HAP-1 (cell line): ENCODE data around the gene DAGLB.
"Not testable (repeated sequence)": the region's sequence is repeated elsewhere in the genome, so short reads cannot be mapped to it uniquely, and the experiment has no call there.

Experiments used
- DNase-seq, 2 experiments: peaks; one replicate each; pipeline ENCODE4 v3.0.0-alpha.2; 2016 to 2020; ENCODE audit warnings: low spot score in 2 of 2
- H3K27me3 ChIP-seq: fragments of 250-450 bp; sonication (Bioruptor Pico); 2 replicates; pipeline ENCODE4 v1.5.1; 2020; ENCODE audit warnings: low read depth, mild to moderate bottlenecking, moderate library complexity
- H3K36me3 ChIP-seq: fragments of 250-450 bp; sonication (Bioruptor Pico); replicated peaks from 2 replicates; pipeline ENCODE4 v1.5.1; 2020; ENCODE audit warnings: mild to moderate bottlenecking
- H3K4me1 ChIP-seq: fragments of 250-450 bp; sonication (Bioruptor Pico); 2 replicates; pipeline ENCODE4 v1.5.1; 2020; ENCODE audit warnings: mild to moderate bottlenecking
- H3K4me3 ChIP-seq: fragments of 250-450 bp; sonication (Bioruptor Pico); 2 replicates; pipeline ENCODE4 v1.5.1; 2020; ENCODE audit warnings: mild to moderate bottlenecking, moderate library complexity
- H3K9me3 ChIP-seq: fragments of 250-450 bp; sonication (Bioruptor Pico); 2 replicates; pipeline ENCODE4 v1.5.1; 2020; ENCODE audit warnings: mild to moderate bottlenecking, moderate library complexity
- in situ Hi-C: fragments of 300-500 bp; cut with MboI; formaldehyde crosslinking; loops from 3 replicates; pipeline ENCODE4 v1.14.3; 2020; ENCODE audit warnings: low sequenced_read_pairs, inconsistent platforms, mixed read lengths

Gene DAGLB

GRCh38 chr7:6409944-6410693 lies 37.6 kb downstream of the DAGLB start:
- Histone ChIP-seq H3K9me3 (no peaks in the 10 kb centered on the region), H3K36me3 (peaks cover 74% of the 10 kb centered on the region), H3K4me3 (no peak overlapping the region), H3K4me1 (no peaks in the 10 kb centered on the region), H3K27me3 (no peaks in the 10 kb centered on the region)
- DNase-seq: no peak
- in situ Hi-C loops: no loop called here

- Histone ChIP-seq H3K4me1 (no peaks in the 10 kb centered on the region), H3K36me3 (peaks cover 74% of the 10 kb centered on the region), H3K27me3 (no peaks in the 10 kb centered on the region), H3K9me3 (no peaks in the 10 kb centered on the region), H3K4me3 (no peak overlapping the region)
- DNase-seq: no peak
- in situ Hi-C loops: no loop called here
Observed at GRCh38 chr7:6409091-6409490, 38.7 kb downstream of the DAGLB start.

- Histone ChIP-seq H3K9me3 (no peaks in the 10 kb centered on the region), H3K4me1 (no peaks in the 10 kb centered on the region), H3K4me3 (no peak overlapping the region), H3K27me3 (no peaks in the 10 kb centered on the region), H3K36me3 (peaks cover 73% of the 10 kb centered on the region)
- DNase-seq: no peak
- in situ Hi-C loops: no loop called here
Observed at GRCh38 chr7:6407434-6407833, 40.3 kb downstream of the DAGLB start.

GRCh38 chr7:6406121-6406520 lies 41.6 kb downstream of the DAGLB start:
- H3K9me3 ChIP-seq: no peaks in the 10 kb centered on the region
- H3K27me3 ChIP-seq: no peaks in the 10 kb centered on the region
- H3K4me3 ChIP-seq: no peak overlapping the region
- peaks cover 76% of the 10 kb centered on the region for H3K36me3 ChIP-seq
- H3K4me1 ChIP-seq: no peaks in the 10 kb centered on the region
- in situ Hi-C loops: no loop called here
- DNase-seq: no peak

- Histone ChIP-seq H3K36me3 (peaks cover 69% of the 10 kb centered on the region), H3K9me3 (no peaks in the 10 kb centered on the region), H3K4me3 (no peak overlapping the region), H3K27me3 (no peaks in the 10 kb centered on the region), H3K4me1 (no peaks in the 10 kb centered on the region)
- in situ Hi-C loops: no loop called here
- no peak for DNase-seq
Observed at GRCh38 chr7:6403907-6404306, 43.8 kb downstream of the DAGLB start.

GRCh38 chr7:6402741-6403140 lies 45.0 kb downstream of the DAGLB start:
- no peaks in the 10 kb centered on the region for H3K27me3 ChIP-seq
- H3K4me1 ChIP-seq: no peaks in the 10 kb centered on the region
- no peak overlapping the region for H3K4me3 ChIP-seq
- H3K9me3 ChIP-seq: no peaks in the 10 kb centered on the region
- DNase-seq: no peak
- peaks cover 62% of the 10 kb centered on the region for H3K36me3 ChIP-seq
- in situ Hi-C loops: no loop called here

- H3K27me3 ChIP-seq: no peaks in the 10 kb centered on the region
- in situ Hi-C loops: no loop called here
- H3K36me3 ChIP-seq: peaks cover 57% of the 10 kb centered on the region
Observed at GRCh38 chr7:6402041-6402440, 45.7 kb downstream of the DAGLB start.

GRCh38 chr7:6401536-6401935 lies 46.2 kb downstream of the DAGLB start:
- Histone ChIP-seq H3K27me3 (no peaks in the 10 kb centered on the region), H3K36me3 (peaks cover 55% of the 10 kb centered on the region), H3K4me3 (no peak overlapping the region), H3K4me1 (no peaks in the 10 kb centered on the region), H3K9me3 (no peaks in the 10 kb centered on the region)
- DNase-seq: no peak
- in situ Hi-C loops: no loop called here

More at GRCh38 chr7:6402041-6402440, 45.7 kb downstream of the DAGLB start:
- Histone ChIP-seq H3K4me1 (no peaks in the 10 kb centered on the region), H3K4me3 (no peak overlapping the region), H3K9me3 (no peaks in the 10 kb centered on the region)
- DNase-seq: no peak

GRCh38 chr7:6400243-6401105 lies 47.3 kb downstream of the DAGLB start:
- DNase-seq, in situ Hi-C loops, H3K4me3 ChIP-seq, H3K4me1 ChIP-seq, H3K9me3 ChIP-seq, H3K27me3 ChIP-seq: not testable (repeated sequence)
- peaks cover 49% of the 10 kb centered on the region for H3K36me3 ChIP-seq

GRCh38 chr7:6399351-6399750 lies 48.4 kb downstream of the DAGLB start:
- peaks cover 47% of the 10 kb centered on the region for H3K36me3 ChIP-seq
- no peak overlapping the region for H3K4me3 ChIP-seq
- no peaks in the 10 kb centered on the region for H3K27me3 ChIP-seq
- DNase-seq: no peak
- no peaks in the 10 kb centered on the region for H3K4me1 ChIP-seq
- in situ Hi-C loops: no loop called here
- no peaks in the 10 kb centered on the region for H3K9me3 ChIP-seq

GRCh38 chr7:6398943-6399342 lies 48.8 kb downstream of the DAGLB start:
- in situ Hi-C loops: no loop called here
- peaks cover 47% of the 10 kb centered on the region for H3K36me3 ChIP-seq
- no peaks in the 10 kb centered on the region for H3K4me1 ChIP-seq
- no peaks in the 10 kb centered on the region for H3K9me3 ChIP-seq
- no peaks in the 10 kb centered on the region for H3K27me3 ChIP-seq
- no peak overlapping the region for H3K4me3 ChIP-seq
- peak in 1 of 2 experiments; percentile 31 for DNase-seq

GRCh38 chr7:6397759-6398495 lies 49.8 kb downstream of the DAGLB start:
- H3K9me3 ChIP-seq, DNase-seq, H3K4me1 ChIP-seq, H3K4me3 ChIP-seq, H3K27me3 ChIP-seq, in situ Hi-C loops: not testable (repeated sequence)
- peaks cover 49% of the 10 kb centered on the region for H3K36me3 ChIP-seq

- no peak for DNase-seq
- in situ Hi-C loops: no loop called here
- no peaks in the 10 kb centered on the region for H3K4me1 ChIP-seq
- peaks cover 49% of the 10 kb centered on the region for H3K36me3 ChIP-seq
- H3K9me3 ChIP-seq: no peaks in the 10 kb centered on the region
- H3K4me3 ChIP-seq: no peak overlapping the region
- H3K27me3 ChIP-seq: no peaks in the 10 kb centered on the region
Observed at GRCh38 chr7:6395898-6396595, 51.7 kb downstream of the DAGLB start.
